ENCODE results near the gene PTPRD. TPM values are rescaled to one million over a fixed set of nuclear protein-coding genes. Genes with fewer than 3 reads are reported as not detected.
"Not testable (repeated sequence)": the region's sequence is repeated elsewhere in the genome, so short reads cannot be mapped to it uniquely, and the experiment has no call there.

The PTPRD gene
- total RNA-seq, 1 donor from 2014 or later: 139 TPM

- H3K27me3 Mint-ChIP-seq (ENCODE audit: low read depth): no peaks in the 10 kb centered on the region
- no peaks in the 10 kb centered on the region for H3K36me3 Mint-ChIP-seq (ENCODE audit: low read depth)
- no peak for TF ChIP-seq CTCF (conservative IDR thresholded peaks at IDR 0.05)
- no peaks in the 10 kb centered on the region for H3K4me1 Mint-ChIP-seq
- H3K27ac Mint-ChIP-seq (ENCODE audit: unreplicated experiment): no peak overlapping the region
- no peak overlapping the region for H3K4me3 Mint-ChIP-seq
- no peak for DNase-seq (ENCODE audit: low read depth, low spot score)
- H3K9me3 Mint-ChIP-seq: no peaks in the 10 kb centered on the region
Measured at GRCh38 chr9:8955315-8955714, 1657.5 kb downstream of the PTPRD start.

DNA sequence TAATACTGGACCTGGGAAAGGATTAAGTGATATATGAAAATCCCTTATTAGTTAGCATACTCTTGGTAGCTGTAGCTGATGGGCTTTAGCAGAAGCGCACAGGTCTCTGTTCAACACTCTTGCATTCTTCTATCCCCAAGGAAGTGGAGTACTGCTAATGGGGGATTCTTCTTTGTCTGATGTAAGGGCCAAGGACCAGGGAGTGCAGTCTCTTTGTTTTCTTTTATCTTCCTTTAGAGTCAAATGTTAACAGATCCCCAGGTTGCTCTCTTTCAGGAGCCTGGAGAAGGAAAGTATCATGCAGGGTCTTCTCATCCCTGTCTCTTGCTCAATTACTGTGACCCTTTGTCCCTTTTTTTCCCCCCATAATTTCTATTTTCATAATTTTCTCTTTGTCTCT is 1666.3 kb downstream of the PTPRD start:
- DNase-seq (ENCODE audit: low read depth, low spot score): no peak
- no peak overlapping the region for H3K27ac Mint-ChIP-seq (ENCODE audit: unreplicated experiment)

GRCh38 chr9:8943392-8943791 is 1669.4 kb downstream of the PTPRD start:
- Mint-ChIP-seq H3K4me1 (no peaks in the 10 kb centered on the region), H3K27me3 (ENCODE audit: low read depth) (no peaks in the 10 kb centered on the region), H3K9me3 (peaks cover 12% of the 10 kb centered on the region), H3K27ac (ENCODE audit: unreplicated experiment) (no peak overlapping the region), H3K36me3 (ENCODE audit: low read depth) (peaks cover 2% of the 10 kb centered on the region), H3K4me3 (no peak overlapping the region)
- TF ChIP-seq CTCF (conservative IDR thresholded peaks at IDR 0.05): no peak
- DNase-seq (ENCODE audit: low read depth, low spot score): no peak

More for the DNA sequence above, 1666.3 kb downstream of the PTPRD start:
- H3K36me3 Mint-ChIP-seq (ENCODE audit: low read depth): peaks cover 2% of the 10 kb centered on the region
- no peak for TF ChIP-seq CTCF (conservative IDR thresholded peaks at IDR 0.05)
- H3K27me3 Mint-ChIP-seq (ENCODE audit: low read depth): no peaks in the 10 kb centered on the region
- H3K9me3 Mint-ChIP-seq: peaks cover 10% of the 10 kb centered on the region
- no peaks in the 10 kb centered on the region for H3K4me1 Mint-ChIP-seq
- H3K4me3 Mint-ChIP-seq: no peak overlapping the region

- peaks cover 2% of the 10 kb centered on the region for H3K36me3 Mint-ChIP-seq (ENCODE audit: low read depth)
- TF ChIP-seq CTCF (conservative IDR thresholded peaks at IDR 0.05): no peak
Measured at GRCh38 chr9:8940650-8941049, 1672.2 kb downstream of the PTPRD start.

GRCh38 chr9:8926461-8926860 is 1686.3 kb downstream of the PTPRD start:
- H3K4me1 Mint-ChIP-seq: no peaks in the 10 kb centered on the region
- H3K9me3 Mint-ChIP-seq: peaks cover 10% of the 10 kb centered on the region
- no peaks in the 10 kb centered on the region for H3K36me3 Mint-ChIP-seq (ENCODE audit: low read depth)
- DNase-seq (ENCODE audit: low read depth, low spot score): no peak
- H3K27me3 Mint-ChIP-seq (ENCODE audit: low read depth): no peaks in the 10 kb centered on the region
- no peak overlapping the region for H3K4me3 Mint-ChIP-seq
- no peak for TF ChIP-seq CTCF (conservative IDR thresholded peaks at IDR 0.05)
- H3K27ac Mint-ChIP-seq (ENCODE audit: unreplicated experiment): no peak overlapping the region

More at GRCh38 chr9:8940650-8941049, 1672.2 kb downstream of the PTPRD start:
- H3K27ac Mint-ChIP-seq (ENCODE audit: unreplicated experiment): no peak overlapping the region
- peaks cover 12% of the 10 kb centered on the region for H3K9me3 Mint-ChIP-seq
- no peak for DNase-seq (ENCODE audit: low read depth, low spot score)
- H3K4me1 Mint-ChIP-seq: peaks cover 6% of the 10 kb centered on the region
- H3K27me3 Mint-ChIP-seq (ENCODE audit: low read depth): no peaks in the 10 kb centered on the region
- H3K4me3 Mint-ChIP-seq: no peak overlapping the region

DNA sequence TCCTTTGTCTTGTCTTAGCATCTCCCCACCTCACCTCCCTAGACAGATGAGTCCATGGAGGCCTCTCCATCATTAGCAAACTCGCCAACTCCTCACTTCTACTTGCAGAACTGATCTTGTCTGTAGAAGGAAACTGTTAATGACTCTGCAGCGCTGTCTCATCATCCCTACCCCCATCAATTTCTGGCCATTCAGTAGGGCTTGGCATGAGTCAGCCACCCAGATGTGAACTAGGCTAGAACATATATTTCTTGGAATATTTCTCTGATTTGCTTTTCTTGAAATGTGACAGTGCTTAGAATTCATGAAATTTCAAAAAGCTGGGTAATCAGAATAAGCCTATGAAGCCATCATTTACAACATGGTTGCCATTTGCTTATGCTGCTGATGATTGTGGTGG is 1688.2 kb downstream of the PTPRD start:
- H3K9me3 Mint-ChIP-seq: peaks cover 10% of the 10 kb centered on the region
- H3K27me3 Mint-ChIP-seq (ENCODE audit: low read depth): no peaks in the 10 kb centered on the region
- no peaks in the 10 kb centered on the region for H3K36me3 Mint-ChIP-seq (ENCODE audit: low read depth)
- no peak overlapping the region for H3K27ac Mint-ChIP-seq (ENCODE audit: unreplicated experiment)
- no peak overlapping the region for H3K4me3 Mint-ChIP-seq
- no peaks in the 10 kb centered on the region for H3K4me1 Mint-ChIP-seq
- DNase-seq (ENCODE audit: low read depth, low spot score): no peak
- TF ChIP-seq CTCF (conservative IDR thresholded peaks at IDR 0.05): no peak

GRCh38 chr9:8920478-8921183 is 1692.2 kb downstream of the PTPRD start:
- H3K36me3 Mint-ChIP-seq (ENCODE audit: low read depth); H3K27me3 Mint-ChIP-seq (ENCODE audit: low read depth); DNase-seq (ENCODE audit: low read depth, low spot score); H3K4me1 Mint-ChIP-seq; H3K9me3 Mint-ChIP-seq; H3K4me3 Mint-ChIP-seq; H3K27ac Mint-ChIP-seq (ENCODE audit: unreplicated experiment): not testable (repeated sequence)

Data from neural crest cell (in vitro differentiated cells).